ENCODE data around the gene APOBEC3G. TPM values are rescaled to one million over a fixed set of nuclear protein-coding genes. Genes with fewer than 3 reads are reported as not detected.

APOBEC3G gene
- total RNA-seq = 1.6 TPM

GRCh38 chr22:39077026-39077840 is at the start of gene APOBEC3G:
APOBEC3G (plus strand) TSS chr22:39077275; CDS start chr22:39077362, 87 bp downstream.

GRCh38 chr22:39040538-39041296 is 36.4 kb upstream of the APOBEC3G start, which contains the start of gene APOBEC3F:
APOBEC3F (plus strand) TSS chr22:39040864; CDS start chr22:39040961, 97 bp downstream.

GRCh38 chr22:39097098-39098020 is 20.3 kb downstream of the APOBEC3G start, which contains the start of gene APOBEC3H:
APOBEC3H (plus strand) TSS chr22:39097244; CDS start chr22:39100279, 3,035 bp downstream.

Small RNA genes lying within 50 kb of the gene (small RNA-seq; reads per million reads assigned to genes)
- gene AL022318.2 (ENCODE audit: low replicate concordance) (not detected), gene COX5BP7 (ENCODE audit: low replicate concordance) (not detected)

Other genes with a start within 250 kb of the APOBEC3G start
- 24.4 TPM for gene NPTXR, start 233.2 kb upstream of the APOBEC3G start, total RNA-seq
- gene CBX6, start 205.1 kb upstream of the APOBEC3G start, total RNA-seq = 37.9 TPM
- gene APOBEC3A, start 119.7 kb upstream of the APOBEC3G start, total RNA-seq = not detected
- gene APOBEC3B, start 94.9 kb upstream of the APOBEC3G start, total RNA-seq = not detected
- 0.31 TPM for gene APOBEC3C, start 63.0 kb upstream of the APOBEC3G start, total RNA-seq
- not detected for gene APOBEC3D, start 56.1 kb upstream of the APOBEC3G start, total RNA-seq
- not detected for gene APOBEC3F, start 36.4 kb upstream of the APOBEC3G start, total RNA-seq
- not detected for gene APOBEC3H, start 20.0 kb downstream of the APOBEC3G start, total RNA-seq
- 12.5 TPM for gene CBX7, start 75.4 kb downstream of the APOBEC3G start, total RNA-seq
- gene PDGFB, start 167.7 kb downstream of the APOBEC3G start, total RNA-seq = 1.6 TPM
- gene RPL3, start 242.3 kb downstream of the APOBEC3G start, total RNA-seq = 1,222 TPM